NCI-H748 (cell line): Measurements from ENCODE around the gene HS6ST1.
A peak's percentile ranks its signal among the peaks of the same experiment; 100 is the strongest.
"Not testable (repeated sequence)": the region's sequence is repeated elsewhere in the genome, so short reads cannot be mapped to it uniquely, and the experiment has no call there.

Experiments
- DNase-seq: peaks from one replicate; lab custom pipeline; 2025; ENCODE audit not compliant: unreplicated experiment; lab: John Stamatoyannopoulos, UW

The HS6ST1 gene

DNA sequence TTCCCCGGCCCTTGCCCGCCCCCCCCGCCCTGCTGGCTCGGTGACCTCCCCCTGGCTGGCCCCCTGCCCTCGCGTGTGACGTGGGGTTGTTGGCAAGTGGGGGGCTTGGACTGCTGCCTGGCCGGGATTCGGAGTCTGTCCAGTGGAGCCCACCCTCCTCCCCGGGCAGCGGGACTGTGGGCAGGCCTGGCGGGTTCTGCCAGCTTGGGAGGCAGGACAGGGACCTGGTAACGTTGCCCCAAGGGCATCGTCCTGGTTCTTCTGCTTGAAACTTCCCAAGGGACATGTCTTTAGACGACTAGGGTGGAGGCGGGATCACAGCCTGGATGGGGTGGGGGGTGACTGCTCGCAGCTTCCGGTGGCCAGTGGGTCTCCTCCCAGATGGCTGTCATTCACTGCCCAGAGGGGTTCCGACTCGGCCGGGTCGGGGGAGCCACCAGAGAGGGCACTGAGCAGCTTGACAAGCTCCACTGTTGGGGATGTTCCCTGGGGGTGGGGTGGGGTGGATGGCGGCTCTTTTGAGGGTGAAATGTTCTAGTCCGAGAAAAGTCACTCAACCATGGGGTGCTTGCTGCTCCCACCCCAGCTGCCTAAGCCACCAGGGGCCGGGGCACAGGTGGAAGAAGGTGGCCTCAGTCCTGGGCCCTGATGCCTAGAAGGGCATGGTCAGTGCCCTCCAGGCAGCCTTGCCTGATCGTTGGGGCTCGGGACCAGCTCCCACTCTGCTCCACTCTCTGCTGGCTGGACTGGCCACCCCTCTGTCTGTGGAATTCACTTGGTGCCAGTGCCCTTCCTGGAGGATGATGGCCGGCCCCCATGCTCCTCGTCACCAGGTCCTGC lies 4.3 kb upstream of the HS6ST1 start:
- no peak for DNase-seq

- peak; percentile 76 for DNase-seq
These were observed 3.4 kb upstream of the HS6ST1 start for GRCh38 chr2:128321784-128322714.

DNA sequence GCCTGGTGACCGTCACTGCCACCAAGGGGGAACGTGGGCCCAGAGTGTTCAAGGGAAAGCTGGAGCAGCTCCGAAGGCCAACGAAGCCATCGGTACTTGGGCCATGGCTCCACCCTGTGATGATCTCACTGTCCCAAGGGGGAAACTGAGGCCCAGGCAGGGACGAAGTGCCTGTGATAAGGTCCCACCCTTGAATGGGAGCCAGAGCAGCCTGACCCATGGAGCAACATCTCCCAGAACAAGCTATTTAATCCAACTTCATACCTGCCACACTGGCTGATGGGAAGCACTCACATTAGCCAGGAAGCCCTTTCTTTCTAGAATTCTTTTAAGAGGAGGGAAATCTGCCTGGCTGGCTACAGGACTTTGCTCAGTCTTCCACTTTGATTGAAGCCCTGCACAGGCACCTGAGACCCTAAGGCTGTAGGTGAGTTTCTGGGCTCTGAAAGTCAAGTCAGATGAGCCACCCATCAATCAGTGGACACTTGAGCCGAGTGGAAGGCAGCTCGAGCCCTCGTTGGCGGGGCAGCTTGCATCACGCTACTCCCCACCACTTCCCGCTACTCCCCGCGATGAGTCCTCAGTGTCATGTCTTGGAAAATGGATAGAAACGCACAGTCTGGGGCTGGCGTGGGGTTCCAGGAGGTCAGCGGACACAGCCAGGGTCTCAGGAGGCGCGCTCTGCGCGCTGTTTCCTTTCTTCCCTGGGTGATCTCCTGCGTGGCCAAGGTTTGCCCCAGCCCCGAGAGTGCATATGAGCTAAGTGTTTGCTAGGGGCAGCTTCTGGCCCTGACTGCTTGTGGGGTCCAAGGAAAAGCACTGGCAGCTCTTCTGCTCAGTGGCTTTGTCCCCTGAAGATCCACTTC lies 2.5 kb upstream of the HS6ST1 start:
- DNase-seq, result peak; percentile 28

GRCh38 chr2:128320192-128320905 lies 1.7 kb upstream of the HS6ST1 start:
- DNase-seq, result no peak

GRCh38 chr2:128319631-128320191 lies 1.0 kb upstream of the HS6ST1 start:
- no peak for DNase-seq

- DNase-seq, result peak; percentile 7
These were observed 423 bp downstream of the HS6ST1 start for GRCh38 chr2:128318245-128318644.

DNA sequence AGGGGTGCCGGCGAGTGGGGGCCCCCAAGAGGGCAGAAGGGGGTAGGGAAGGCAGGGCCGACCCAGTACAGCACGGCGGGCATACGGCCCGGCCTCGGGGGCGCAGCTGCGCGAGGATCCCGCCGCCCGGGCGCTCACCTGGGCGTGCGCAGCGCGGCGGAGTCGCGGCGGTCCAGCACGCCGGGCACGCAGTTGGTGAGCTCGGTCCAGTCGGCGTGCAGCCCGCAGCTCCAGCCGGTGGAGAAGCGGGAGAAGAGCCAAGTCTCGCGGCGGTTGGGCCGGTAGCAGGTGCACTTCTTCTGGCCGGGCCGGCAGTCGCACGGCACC lies 806 bp downstream of the HS6ST1 start:
- not testable (repeated sequence) for DNase-seq

GRCh38 chr2:128317181-128317898 lies 1.3 kb downstream of the HS6ST1 start:
- DNase-seq, result peak; percentile 49

GRCh38 chr2:128316777-128317180 lies 1.9 kb downstream of the HS6ST1 start:
- DNase-seq, result no peak

DNA sequence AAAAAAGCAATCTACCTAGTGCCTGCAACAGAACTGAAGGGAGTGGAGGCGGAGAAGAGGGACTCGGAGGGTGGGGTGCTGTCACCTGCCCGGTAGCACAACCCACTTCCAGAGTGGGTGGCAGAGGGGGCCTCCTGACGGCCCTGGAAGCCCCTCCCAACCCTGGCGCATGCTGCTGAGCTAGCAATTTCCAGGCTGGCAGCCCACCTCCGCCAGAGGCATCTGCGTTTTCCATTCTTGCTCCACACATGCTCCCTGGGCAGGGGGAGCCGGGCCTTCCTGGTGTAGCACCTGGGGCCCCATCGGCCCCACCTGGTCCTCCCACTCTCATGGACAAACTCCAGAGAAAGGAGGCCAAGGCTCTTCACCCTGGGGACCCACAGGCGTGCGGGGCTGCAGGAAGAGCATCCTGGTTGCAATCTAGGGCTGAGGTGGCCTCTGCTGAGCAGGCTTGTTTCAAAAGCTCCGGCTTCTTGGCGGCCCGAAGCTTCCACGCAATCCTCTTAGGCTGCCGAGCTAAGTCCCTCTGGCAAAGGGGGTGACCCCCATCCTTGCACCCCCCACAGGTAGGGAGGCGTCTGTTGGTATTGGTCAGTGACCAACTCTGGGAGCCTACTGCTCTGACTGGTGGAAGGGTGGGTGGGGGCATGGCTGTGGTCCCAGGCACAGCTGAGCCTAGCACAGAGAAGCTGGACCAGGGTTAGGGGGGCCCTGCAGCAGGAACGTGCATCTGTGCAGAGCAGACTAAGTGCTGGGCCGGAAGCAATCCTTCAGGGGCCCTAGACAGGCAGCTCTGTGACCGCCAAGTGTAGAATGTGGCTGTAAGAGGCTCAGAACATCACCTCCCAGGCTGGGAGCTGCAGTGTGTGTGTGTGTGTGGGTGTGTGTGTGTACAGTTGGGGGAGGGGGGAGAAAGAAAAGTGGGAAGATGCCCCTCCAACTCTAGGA lies 2.6 kb downstream of the HS6ST1 start:
- DNase-seq, result no peak

- DNase-seq, result peak; percentile 68
These were observed 3.4 kb downstream of the HS6ST1 start for GRCh38 chr2:128315122-128315828.

GRCh38 chr2:128314348-128315121 lies 4.1 kb downstream of the HS6ST1 start:
- DNase-seq, result no peak

DNA sequence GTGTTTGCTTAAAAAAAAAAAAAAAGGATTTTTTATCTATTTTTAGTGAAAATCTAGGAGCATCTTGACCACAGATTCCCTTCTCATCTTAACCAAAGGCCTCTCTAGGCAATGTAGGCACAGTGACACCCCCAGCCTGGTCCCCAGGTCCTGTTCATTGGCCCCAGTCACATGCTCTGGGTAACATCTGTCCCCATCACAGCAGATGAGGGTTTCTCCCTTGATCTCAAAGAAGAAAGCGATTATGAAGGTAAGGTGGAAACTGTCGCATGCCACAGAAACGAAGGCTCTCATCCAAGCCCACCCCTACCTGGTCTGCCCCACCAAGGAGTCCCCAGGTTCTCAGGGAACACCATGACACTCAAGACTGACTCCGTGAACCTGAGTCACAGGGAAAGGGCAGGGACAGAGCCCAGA lies 4.7 kb downstream of the HS6ST1 start:
- DNase-seq, result no peak

DNA sequence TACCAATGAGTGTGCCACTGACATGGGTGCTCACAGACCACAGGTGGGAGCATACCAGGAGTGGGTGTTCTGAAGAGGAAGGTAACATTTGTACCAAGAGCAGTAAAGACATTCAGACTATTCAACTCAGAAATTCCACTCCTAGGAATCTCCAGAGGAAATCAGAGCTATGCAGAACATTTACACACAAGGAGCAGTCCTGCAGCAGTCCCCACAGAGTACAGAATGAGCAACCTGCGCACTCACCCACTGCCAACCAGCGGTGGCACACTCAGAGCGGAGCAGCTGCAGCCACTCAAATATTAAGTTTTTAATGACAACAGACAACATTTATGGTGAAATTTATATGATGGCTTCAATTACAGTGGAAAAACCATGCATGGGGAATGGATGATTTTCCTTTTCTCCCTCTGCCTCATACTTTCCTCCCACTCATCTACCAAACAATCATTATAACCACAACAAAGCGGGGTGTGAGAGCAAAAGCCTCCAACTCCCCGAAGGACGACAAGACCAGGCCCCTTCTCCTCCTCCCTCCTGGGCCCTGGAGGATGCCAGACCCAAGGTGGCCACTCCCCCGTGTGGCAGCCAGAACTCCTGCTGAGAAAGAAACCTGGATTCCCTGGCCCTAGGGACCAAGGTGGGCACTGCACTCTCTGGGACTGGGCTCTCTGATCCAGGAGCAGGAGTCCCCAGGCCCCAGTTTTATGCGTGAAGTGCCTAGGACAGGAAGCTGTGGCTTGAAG lies 5.4 kb downstream of the HS6ST1 start:
- DNase-seq, result no peak

DNA sequence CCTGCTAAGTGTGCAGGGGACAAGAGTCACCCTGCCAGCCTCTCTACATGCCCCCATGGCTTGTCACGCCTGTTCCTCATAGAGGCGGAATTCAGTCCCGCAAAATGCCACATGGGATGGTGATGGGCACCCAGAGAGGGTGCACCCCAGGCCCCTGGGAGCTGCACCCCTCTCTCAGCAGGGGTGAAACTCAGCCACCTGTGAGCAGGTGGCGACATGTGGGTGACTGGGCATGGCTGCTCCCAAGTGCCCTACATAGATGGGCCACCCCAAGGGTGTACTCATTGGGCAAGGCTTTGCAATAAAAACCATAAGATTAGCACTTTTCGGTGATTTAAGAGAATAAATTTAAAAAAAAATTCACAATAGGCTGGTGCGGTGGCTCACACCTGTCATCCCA lies 6.3 kb downstream of the HS6ST1 start:
- no peak for DNase-seq

DNA sequence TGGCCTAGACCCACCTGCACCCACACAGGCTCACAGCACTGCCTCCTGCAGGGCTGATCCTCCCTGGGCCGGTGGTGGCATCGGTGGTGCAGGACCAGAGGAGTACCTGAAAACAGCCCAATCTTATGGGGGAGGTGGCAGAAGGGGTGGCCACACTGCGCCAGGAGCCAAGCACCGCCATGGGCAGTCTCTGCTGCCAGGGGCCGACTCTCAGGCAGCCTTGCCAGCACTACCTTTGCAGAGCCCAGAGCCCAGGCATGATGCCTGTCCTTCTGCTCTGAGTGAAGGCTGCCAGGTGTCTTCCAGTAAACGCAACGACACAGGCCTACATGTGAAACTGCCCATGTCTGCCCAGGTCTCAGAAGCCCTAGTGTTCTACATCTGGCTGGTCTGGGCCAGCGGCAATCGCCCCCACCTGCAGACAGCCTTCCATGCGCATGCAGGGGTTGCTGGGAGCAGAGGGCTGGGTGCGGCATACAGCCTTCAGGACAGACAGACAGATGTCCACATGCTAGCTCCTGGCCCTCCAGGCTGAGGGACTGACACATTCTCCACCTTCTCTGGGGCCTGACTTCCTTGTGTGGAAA lies 6.8 kb downstream of the HS6ST1 start:
- no peak for DNase-seq
